Memory B cell (primary cell): ENCODE data around the gene UNC79.

Experiments
- ATAC-seq: fragments of 150-1000 bp; cut with Tn5 transposase; 2 replicates; pipeline ENCODE4 v1.10.0; 2021; ENCODE audit warnings: low read depth, mild to moderate bottlenecking, moderate library complexity
- DNase-seq, 2 donors: peaks; one replicate each; pipeline ENCODE4 v3.0.0; 2022; ENCODE audit warnings: low spot score in 2 of 2
- H3K27ac Mint-ChIP-seq: one replicate; pipeline ENCODE4 v1.8.0; 2022; ENCODE audit warnings: mild to moderate bottlenecking, moderate library complexity, mixed read lengths
- H3K27me3 Mint-ChIP-seq: one replicate; pipeline ENCODE4 v1.8.0; 2022; ENCODE audit warnings: mixed read lengths
- H3K36me3 Mint-ChIP-seq: one replicate; pipeline ENCODE4 v1.8.0; 2022; ENCODE audit warnings: mild to moderate bottlenecking, mixed read lengths
- H3K4me1 Mint-ChIP-seq: one replicate; pipeline ENCODE4 v1.8.0; 2022; ENCODE audit warnings: mixed read lengths
- H3K4me3 Mint-ChIP-seq: one replicate; pipeline ENCODE4 v1.8.0; 2022; ENCODE audit warnings: mild to moderate bottlenecking, moderate library complexity, mixed read lengths
- H3K9me3 Mint-ChIP-seq: one replicate; pipeline ENCODE4 v1.8.0; 2022; ENCODE audit warnings: mixed read lengths

UNC79 gene

GRCh38 chr14:93732524-93732923 is 301.8 kb downstream of the UNC79 start:
- no peak overlapping the region for H3K4me3 Mint-ChIP-seq
- DNase-seq (no peak), ATAC-seq (no peak)
- H3K27ac Mint-ChIP-seq = no peak overlapping the region
- H3K4me1 Mint-ChIP-seq = no peaks in the 10 kb centered on the region
- H3K27me3 Mint-ChIP-seq = peaks cover 4% of the 10 kb centered on the region
- H3K9me3 Mint-ChIP-seq = no peaks in the 10 kb centered on the region
- no peaks in the 10 kb centered on the region for H3K36me3 Mint-ChIP-seq

- Mint-ChIP-seq H3K36me3 (no peaks in the 10 kb centered on the region), H3K27me3 (peaks cover 5% of the 10 kb centered on the region), H3K27ac (no peak overlapping the region), H3K4me3 (no peak overlapping the region), H3K4me1 (no peaks in the 10 kb centered on the region), H3K9me3 (no peaks in the 10 kb centered on the region)
- no peak for ATAC-seq
- DNase-seq = no peak
Observed at GRCh38 chr14:93733231-93733630, 302.5 kb downstream of the UNC79 start.

- DNase-seq (no peak), ATAC-seq (no peak)
- H3K4me1 Mint-ChIP-seq = no peaks in the 10 kb centered on the region
- H3K36me3 Mint-ChIP-seq = no peaks in the 10 kb centered on the region
- H3K27me3 Mint-ChIP-seq = peaks cover 6% of the 10 kb centered on the region
- H3K27ac Mint-ChIP-seq = no peak overlapping the region
- H3K4me3 Mint-ChIP-seq = no peak overlapping the region
- H3K9me3 Mint-ChIP-seq = no peaks in the 10 kb centered on the region
Observed at GRCh38 chr14:93733631-93734030, 302.9 kb downstream of the UNC79 start.

- Mint-ChIP-seq H3K9me3 (no peaks in the 10 kb centered on the region), H3K27me3 (peaks cover 6% of the 10 kb centered on the region), H3K4me1 (no peaks in the 10 kb centered on the region), H3K27ac (no peak overlapping the region), H3K36me3 (no peaks in the 10 kb centered on the region), H3K4me3 (no peak overlapping the region)
- DNase-seq = no peak
- no peak for ATAC-seq
Observed at GRCh38 chr14:93734086-93734822, 303.5 kb downstream of the UNC79 start.

- ATAC-seq = no peak
- H3K4me3 Mint-ChIP-seq = no peak overlapping the region
Observed at GRCh38 chr14:93735206-93735605, 304.5 kb downstream of the UNC79 start.

GRCh38 chr14:93736378-93737014 is 305.8 kb downstream of the UNC79 start:
- H3K27ac Mint-ChIP-seq = no peak overlapping the region
- no peaks in the 10 kb centered on the region for H3K36me3 Mint-ChIP-seq
- no peaks in the 10 kb centered on the region for H3K9me3 Mint-ChIP-seq
- no peak overlapping the region for H3K4me3 Mint-ChIP-seq
- no peaks in the 10 kb centered on the region for H3K4me1 Mint-ChIP-seq
- ATAC-seq = no peak
- peaks cover 6% of the 10 kb centered on the region for H3K27me3 Mint-ChIP-seq
- no peak for DNase-seq

More at GRCh38 chr14:93735206-93735605, 304.5 kb downstream of the UNC79 start:
- H3K27me3 Mint-ChIP-seq = peaks cover 6% of the 10 kb centered on the region
- no peaks in the 10 kb centered on the region for H3K9me3 Mint-ChIP-seq
- H3K36me3 Mint-ChIP-seq = no peaks in the 10 kb centered on the region
- no peak for DNase-seq
- no peaks in the 10 kb centered on the region for H3K4me1 Mint-ChIP-seq
- no peak overlapping the region for H3K27ac Mint-ChIP-seq

GRCh38 chr14:93737634-93738033 is 306.9 kb downstream of the UNC79 start:
- H3K9me3 Mint-ChIP-seq = no peaks in the 10 kb centered on the region
- peaks cover 6% of the 10 kb centered on the region for H3K27me3 Mint-ChIP-seq
- DNase-seq (no peak), ATAC-seq (no peak)
- no peak overlapping the region for H3K4me3 Mint-ChIP-seq
- H3K36me3 Mint-ChIP-seq = no peaks in the 10 kb centered on the region
- no peaks in the 10 kb centered on the region for H3K4me1 Mint-ChIP-seq
- no peak overlapping the region for H3K27ac Mint-ChIP-seq

- H3K27me3 Mint-ChIP-seq = peaks cover 7% of the 10 kb centered on the region
- no peaks in the 10 kb centered on the region for H3K36me3 Mint-ChIP-seq
- H3K4me1 Mint-ChIP-seq = no peaks in the 10 kb centered on the region
- H3K4me3 Mint-ChIP-seq = no peak overlapping the region
- no peak overlapping the region for H3K27ac Mint-ChIP-seq
- no peak for ATAC-seq
- no peak for DNase-seq
- H3K9me3 Mint-ChIP-seq = no peaks in the 10 kb centered on the region
Observed at GRCh38 chr14:93741556-93742230, 311.0 kb downstream of the UNC79 start.

- Mint-ChIP-seq H3K27ac (no peak overlapping the region), H3K36me3 (no peaks in the 10 kb centered on the region), H3K9me3 (peaks cover 4% of the 10 kb centered on the region), H3K4me3 (no peak overlapping the region), H3K4me1 (no peaks in the 10 kb centered on the region), H3K27me3 (peaks cover 9% of the 10 kb centered on the region)
- no peak for DNase-seq
- ATAC-seq = no peak
Observed at GRCh38 chr14:93742761-93743160, 312.0 kb downstream of the UNC79 start.

- no peak overlapping the region for H3K27ac Mint-ChIP-seq
- no peaks in the 10 kb centered on the region for H3K36me3 Mint-ChIP-seq
- H3K27me3 Mint-ChIP-seq = peaks cover 9% of the 10 kb centered on the region
- no peaks in the 10 kb centered on the region for H3K4me1 Mint-ChIP-seq
- H3K4me3 Mint-ChIP-seq = no peak overlapping the region
- DNase-seq (no peak), ATAC-seq (no peak)
- H3K9me3 Mint-ChIP-seq = peaks cover 6% of the 10 kb centered on the region
Observed at GRCh38 chr14:93743270-93744060, 312.7 kb downstream of the UNC79 start.

- DNase-seq = no peak
- Mint-ChIP-seq H3K9me3 (peaks cover 6% of the 10 kb centered on the region), H3K27ac (no peak overlapping the region), H3K4me3 (no peak overlapping the region), H3K4me1 (no peaks in the 10 kb centered on the region), H3K27me3 (peaks cover 9% of the 10 kb centered on the region), H3K36me3 (no peaks in the 10 kb centered on the region)
- ATAC-seq = no peak
Observed at GRCh38 chr14:93744176-93744575, 313.4 kb downstream of the UNC79 start.

- ATAC-seq (no peak), DNase-seq (no peak)
- no peaks in the 10 kb centered on the region for H3K4me1 Mint-ChIP-seq
- peaks cover 9% of the 10 kb centered on the region for H3K27me3 Mint-ChIP-seq
- H3K36me3 Mint-ChIP-seq = no peaks in the 10 kb centered on the region
- no peak overlapping the region for H3K27ac Mint-ChIP-seq
- peaks cover 6% of the 10 kb centered on the region for H3K9me3 Mint-ChIP-seq
- no peak overlapping the region for H3K4me3 Mint-ChIP-seq
Observed at GRCh38 chr14:93744876-93745275, 314.1 kb downstream of the UNC79 start.

- Mint-ChIP-seq H3K36me3 (no peaks in the 10 kb centered on the region), H3K27me3 (peaks cover 9% of the 10 kb centered on the region)
- ATAC-seq = no peak
Observed at GRCh38 chr14:93745603-93746273, 315.0 kb downstream of the UNC79 start.

More at GRCh38 chr14:93745603-93746273, 315.0 kb downstream of the UNC79 start:
- Mint-ChIP-seq H3K4me3 (no peak overlapping the region), H3K4me1 (no peaks in the 10 kb centered on the region), H3K9me3 (peaks cover 6% of the 10 kb centered on the region), H3K27ac (no peak overlapping the region)
- DNase-seq = no peak
